Spleen (tissue), 7 donors: ENCODE results near the gene BTNL8.

Experiments used
- CTCF ChIP-seq, 11 experiments: fragments of 200-600 bp in 7 of 11; fragments of 450-650 bp in 4 of 11; sonication (generic) in 4 of 11; IDR thresholded peaks in 8 of 11; conservative IDR thresholded peaks in 3 of 11; 1 replicate in 7 of 11; 2 replicates in 4 of 11; pipeline versions ENCODE4 v1.4.0 to v1.8.0; 2016 to 2021; ENCODE audit warnings: antibody characterized with exemption in 11 of 11, inconsistent platforms in 4 of 11, mild to moderate bottlenecking in 1 of 11
- POLR2A ChIP-seq, 3 donors: fragments of 450-650 bp; IDR thresholded peaks; one replicate each; pipeline ENCODE4 v1.5.1; 2017; ENCODE audit warnings: antibody characterized with exemption in 3 of 3, mild to moderate bottlenecking in 1 of 3
- donor health status: DM: no; HTN: no; CAD: no; lungs with moderate emphysema.
- donor health status: DM: no; HTN: no; CAD: no.
- donor health status: DM: no; HTN: no; CAD: no.

- TF ChIP-seq CTCF (IDR thresholded peaks at IDR 0.05 in 8 of 11, conservative IDR thresholded peaks at IDR 0.05 in 3 of 11) = no peak
- no peak for TF ChIP-seq POLR2A (IDR thresholded peaks at IDR 0.05)
Observed at GRCh38 chr5:180872419-180872818, 26.5 kb upstream of the BTNL8 start.
